GM12865 (cell line): ENCODE results near the gene GOLGA2.
A peak's percentile ranks its signal among the peaks of the same experiment; 100 is the strongest.

Experiments
- DNase-seq: peaks from one replicate; pipeline ENCODE4 v3.0.0; 2010; ENCODE audit warnings: low read depth
- H3K4me3 ChIP-seq: 2 replicates; pipeline ENCODE4 v1.5.1; 2011; ENCODE audit warnings: mild to moderate bottlenecking, low read depth, low read length, control low read depth
- CTCF ChIP-seq: IDR thresholded peaks from 2 replicates; pipeline ENCODE4 v1.5.1; 2011; ENCODE audit warnings: low read length, control low read depth, low read depth, inconsistent platforms; ENCODE audit not compliant: insufficient read depth; ENCODE audit errors: missing control alignments

The GOLGA2 gene

GRCh38 chr9:128275198-128276007 lies at the start of gene GOLGA2:
TSS of gene GOLGA2 (minus strand) at chr9:128276007. CDS start at chr9:128275976, 31 bp downstream.
- no peak for TF ChIP-seq CTCF
- peak; percentile 33 for DNase-seq
- peak within 1 kb of the TSS; percentile 95 for H3K4me3 ChIP-seq

- no peak for DNase-seq
- no peak overlapping the region for H3K4me3 ChIP-seq
- no peak for TF ChIP-seq CTCF
These were observed 48.6 kb upstream of the GOLGA2 start for GRCh38 chr9:128324401-128324800.

- DNase-seq, result no peak
- peak overlapping the region; percentile 80 for H3K4me3 ChIP-seq
- TF ChIP-seq CTCF, result no peak
These were observed 48.0 kb upstream of the GOLGA2 start for GRCh38 chr9:128323791-128324190.

- no peak for DNase-seq
- peak overlapping the region; percentile 80 for H3K4me3 ChIP-seq
- no peak for TF ChIP-seq CTCF
These were observed 47.5 kb upstream of the GOLGA2 start for GRCh38 chr9:128323212-128323730.

- peak within 1 kb of the TSS; percentile 80 for H3K4me3 ChIP-seq
- TF ChIP-seq CTCF, result no peak
- DNase-seq, result peak; percentile 96
These were observed 46.8 kb upstream of the GOLGA2 start, which contains the start of the genes COQ4 and TRUB2 for GRCh38 chr9:128322404-128323211. TSS of gene COQ4 (plus strand) at chr9:128322839. CDS start at chr9:128322859, 20 bp downstream. TSS of gene TRUB2 (minus strand) at chr9:128322447. CDS start at chr9:128322408, 39 bp downstream.

GRCh38 chr9:128321879-128322403 lies 46.1 kb upstream of the GOLGA2 start:
- no peak for DNase-seq
- peak overlapping the region; percentile 80 for H3K4me3 ChIP-seq
- no peak for TF ChIP-seq CTCF
